HEK293T (cell line): ENCODE data around the gene ALG10B.
"Not testable (repeated sequence)": the region's sequence is repeated elsewhere in the genome, so short reads cannot be mapped to it uniquely, and the experiment has no call there.

Source experiments
- CTCF ChIA-PET: fragments of 350-600 bp; formaldehyde crosslinking; extraction: SDS; loops from one replicate; lab custom pipeline; 2021; ENCODE audit warnings: antibody characterized with exemption, inconsistent platforms; lab: Yijun Ruan, JAX
- POLR2A ChIA-PET: fragments of 350-600 bp; formaldehyde crosslinking; extraction: SDS; loops from one replicate; lab custom pipeline; 2020; ENCODE audit warnings: antibody characterized with exemption, inconsistent platforms; lab: Yijun Ruan, JAX
- DNase-seq: peaks from one replicate; pipeline ENCODE4 v3.0.0; 2012; ENCODE audit warnings: mixed read lengths; ENCODE audit errors: extremely low spot score
- ARNT ChIP-seq: fragments of 450-650 bp; IDR thresholded peaks from 2 replicates; pipeline ENCODE4 v1.6.1; 2017; ENCODE audit warnings: mild to moderate bottlenecking
- BHLHE40 ChIP-seq: fragments of 450-650 bp; IDR thresholded peaks from 2 replicates; pipeline ENCODE4 v1.6.1; 2016; ENCODE audit warnings: mild to moderate bottlenecking, moderate library complexity, borderline replicate concordance
- CTBP1 ChIP-seq: fragments of 450-650 bp; IDR thresholded peaks from 2 replicates; pipeline ENCODE4 v1.6.1; 2016; ENCODE audit warnings: borderline replicate concordance
- ELF4 ChIP-seq: fragments of 450-650 bp; IDR thresholded peaks from 2 replicates; pipeline ENCODE4 v1.6.1; 2017; ENCODE audit warnings: antibody characterized with exemption
- FOXA1 ChIP-seq: fragments of 450-650 bp; IDR thresholded peaks from 2 replicates; pipeline ENCODE4 v1.6.1; 2016; ENCODE audit warnings: mild to moderate bottlenecking
- FOXK2 ChIP-seq: fragments of 450-650 bp; IDR thresholded peaks from 2 replicates; pipeline ENCODE4 v1.6.1; 2016; ENCODE audit warnings: mild to moderate bottlenecking
- FOXM1 ChIP-seq: fragments of 450-650 bp; IDR thresholded peaks from 2 replicates; pipeline ENCODE4 v1.6.1; 2017; ENCODE audit warnings: mild to moderate bottlenecking, borderline replicate concordance
- HDGF ChIP-seq: fragments of 450-650 bp; IDR thresholded peaks from 2 replicates; pipeline ENCODE4 v1.6.1; 2017; ENCODE audit warnings: antibody characterized with exemption, borderline replicate concordance
- L3MBTL2 ChIP-seq: fragments of 450-650 bp; conservative IDR thresholded peaks from 2 replicates; pipeline ENCODE4 v1.6.1; 2016; ENCODE audit warnings: mild to moderate bottlenecking
- LEF1 ChIP-seq: fragments of 450-650 bp; IDR thresholded peaks from 2 replicates; pipeline ENCODE4 v1.6.1; 2017; ENCODE audit warnings: mild to moderate bottlenecking, borderline replicate concordance
- NFRKB ChIP-seq: fragments of 450-650 bp; IDR thresholded peaks from 2 replicates; pipeline ENCODE4 v1.6.1; 2016; ENCODE audit warnings: mild to moderate bottlenecking, moderate library complexity
- SP1 ChIP-seq: fragments of 450-650 bp; IDR thresholded peaks from 2 replicates; pipeline ENCODE4 v1.6.1; 2017
- SUZ12 ChIP-seq: fragments of 450-650 bp; IDR thresholded peaks from 2 replicates; pipeline ENCODE4 v1.6.1; 2016; ENCODE audit warnings: mild to moderate bottlenecking
- TARDBP ChIP-seq: fragments of 450-650 bp; IDR thresholded peaks from 2 replicates; pipeline ENCODE4 v1.6.1; 2016
- ZNF384 ChIP-seq: fragments of 450-650 bp; IDR thresholded peaks from 2 replicates; pipeline ENCODE4 v1.6.1; 2016
- TF ChIP-seq, protein P1 (sequence below): fragments of 450-650 bp; IDR thresholded peaks from 2 replicates; pipeline ENCODE4 v1.6.1; 2016

The ALG10B gene

GRCh38 chr12:38342444-38342843 is 25.9 kb downstream of the ALG10B start:
- DNase-seq: no peak
- POLR2A ChIA-PET: no interaction called here
- TF ChIP-seq, protein P1, sequence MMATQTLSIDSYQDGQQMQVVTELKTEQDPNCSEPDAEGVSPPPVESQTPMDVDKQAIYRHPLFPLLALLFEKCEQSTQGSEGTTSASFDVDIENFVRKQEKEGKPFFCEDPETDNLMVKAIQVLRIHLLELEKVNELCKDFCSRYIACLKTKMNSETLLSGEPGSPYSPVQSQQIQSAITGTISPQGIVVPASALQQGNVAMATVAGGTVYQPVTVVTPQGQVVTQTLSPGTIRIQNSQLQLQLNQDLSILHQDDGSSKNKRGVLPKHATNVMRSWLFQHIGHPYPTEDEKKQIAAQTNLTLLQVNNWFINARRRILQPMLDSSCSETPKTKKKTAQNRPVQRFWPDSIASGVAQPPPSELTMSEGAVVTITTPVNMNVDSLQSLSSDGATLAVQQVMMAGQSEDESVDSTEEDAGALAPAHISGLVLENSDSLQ: no peak
- TF ChIP-seq SUZ12: no peak
- TF ChIP-seq FOXK2: no peak
- TF ChIP-seq SP1: no peak
- TF ChIP-seq CTBP1: no peak
- no peak for TF ChIP-seq HDGF
- TF ChIP-seq L3MBTL2: no peak
- TF ChIP-seq ZNF384: no peak
- TF ChIP-seq TARDBP: no peak
- no peak for TF ChIP-seq BHLHE40
- no peak for TF ChIP-seq NFRKB
- no peak for TF ChIP-seq ARNT
- TF ChIP-seq ELF4: no peak
- TF ChIP-seq FOXM1: no peak
- CTCF ChIA-PET: no interaction called here

DNA sequence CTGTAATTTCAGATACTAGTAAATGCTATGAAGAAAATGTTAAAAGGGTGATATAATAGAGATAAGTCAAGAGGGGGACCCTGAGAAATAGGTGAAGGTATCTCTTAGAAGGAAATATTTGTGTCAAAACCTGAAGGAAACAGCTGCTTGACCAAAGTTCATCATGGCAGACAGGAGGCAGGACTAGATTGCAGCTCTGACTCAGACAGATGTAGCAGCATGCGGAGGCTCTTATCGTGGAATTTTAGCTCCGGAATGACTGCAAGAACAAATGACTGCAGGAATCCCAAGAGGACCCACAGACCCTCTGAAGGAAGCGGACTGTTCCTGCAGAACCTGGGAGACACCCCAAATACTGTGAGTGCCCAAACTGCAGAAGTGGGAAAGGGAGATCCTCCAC is 26.7 kb downstream of the ALG10B start:
- CTCF ChIA-PET, DNase-seq, POLR2A ChIA-PET: not testable (repeated sequence)

DNA sequence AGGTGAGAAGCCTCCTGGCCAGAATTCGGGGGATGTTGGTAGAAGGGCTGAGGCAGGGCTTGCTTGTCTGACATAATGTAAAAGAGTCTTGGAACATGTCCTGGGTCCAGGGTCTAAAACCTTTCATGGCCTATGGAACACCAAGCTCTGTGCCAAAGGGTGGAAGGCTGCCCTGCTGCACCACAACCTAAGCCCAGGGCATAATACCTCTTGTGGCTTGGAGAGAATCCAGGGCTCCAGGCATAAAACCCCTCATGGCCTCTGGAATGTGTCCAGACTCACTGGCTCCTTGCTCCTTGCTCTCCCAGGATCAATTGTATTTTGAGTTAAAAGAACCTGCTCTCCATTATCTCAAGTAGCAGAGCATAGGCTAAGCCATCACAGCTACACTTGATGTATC is 27.3 kb downstream of the ALG10B start:
- DNase-seq, POLR2A ChIA-PET, CTCF ChIA-PET: not testable (repeated sequence)

GRCh38 chr12:38350342-38351174 is 34.0 kb downstream of the ALG10B start:
- CTCF ChIA-PET: no interaction called here
- no peak for TF ChIP-seq BHLHE40
- no peak for TF ChIP-seq CTBP1
- no peak for TF ChIP-seq FOXA1
- no peak for TF ChIP-seq LEF1
- no peak for TF ChIP-seq TARDBP
- TF ChIP-seq ARNT: no peak
- no peak for TF ChIP-seq SUZ12
- no peak for TF ChIP-seq HDGF
- TF ChIP-seq L3MBTL2: no peak
- TF ChIP-seq FOXK2: no peak
- TF ChIP-seq ZNF384: no peak
- no peak for TF ChIP-seq NFRKB
- TF ChIP-seq FOXM1: no peak
- TF ChIP-seq ELF4: no peak
- TF ChIP-seq SP1: no peak
- POLR2A ChIA-PET: no interaction called here
- DNase-seq: no peak

GRCh38 chr12:38351175-38351508 is 34.6 kb downstream of the ALG10B start:
- DNase-seq, POLR2A ChIA-PET, CTCF ChIA-PET: not testable (repeated sequence)

- ChIA-PET POLR2A (no interaction called here), CTCF (no interaction called here)
- DNase-seq: no peak
- TF ChIP-seq TARDBP (no peak), ZNF384 (no peak)
Observed at GRCh38 chr12:38367506-38367905, 50.9 kb downstream of the ALG10B start.

GRCh38 chr12:38370311-38370710 is 53.7 kb downstream of the ALG10B start:
- ChIA-PET POLR2A (no interaction called here), CTCF (no interaction called here)
- no peak for DNase-seq
- TF ChIP-seq BHLHE40 (no peak), FOXA1 (no peak), ZNF384 (no peak), L3MBTL2 (no peak), FOXM1 (no peak), ELF4 (no peak), CTBP1 (no peak), TARDBP (no peak), LEF1 (no peak), HDGF (no peak), SUZ12 (no peak), FOXK2 (no peak), SP1 (no peak), NFRKB (no peak)
- TF ChIP-seq, protein P1: no peak

DNA sequence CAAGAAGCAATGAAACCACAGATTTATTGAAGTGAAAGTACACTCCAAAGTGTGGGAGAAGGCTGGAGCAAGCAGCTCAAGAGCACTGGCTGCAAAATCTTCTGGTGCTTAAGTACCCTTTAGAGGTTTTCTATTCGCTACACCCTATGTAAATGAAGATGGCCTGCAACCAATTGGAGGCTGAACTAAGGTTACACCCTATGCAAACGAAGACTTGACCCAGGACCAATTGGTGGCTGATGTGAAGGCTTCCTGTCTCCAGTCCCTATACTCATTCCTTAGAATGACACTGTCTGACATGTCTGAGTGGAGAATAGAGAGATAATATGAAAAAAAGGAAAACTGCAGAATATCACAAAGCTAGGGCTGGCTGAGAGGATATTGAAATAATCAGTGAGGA is 57.2 kb downstream of the ALG10B start:
- TF ChIP-seq, protein P1: no peak
- no peak for TF ChIP-seq SUZ12
- no peak for TF ChIP-seq ARNT
- TF ChIP-seq FOXK2: no peak
- TF ChIP-seq ELF4: no peak
- no peak for TF ChIP-seq L3MBTL2
- no peak for TF ChIP-seq HDGF
- TF ChIP-seq LEF1: no peak
- TF ChIP-seq ZNF384: no peak
- TF ChIP-seq NFRKB: no peak
- no peak for TF ChIP-seq CTBP1
- TF ChIP-seq TARDBP: no peak
- no peak for TF ChIP-seq FOXM1
- TF ChIP-seq SP1: no peak
- no peak for TF ChIP-seq BHLHE40
- TF ChIP-seq FOXA1: no peak
- ChIA-PET CTCF (no interaction called here), POLR2A (no interaction called here)
- no peak for DNase-seq
